ENCODE data around the gene MGME1.

- TF ChIP-seq EZH2 (IDR thresholded peaks at IDR 0.05; ENCODE audit: insufficient read depth, poor library complexity, severe bottlenecking) (no peak), EZH2phosphoT487 (IDR thresholded peaks at IDR 0.05; ENCODE audit: insufficient read depth, low read depth) (no peak)
These were observed 64.4 kb downstream of the MGME1 start for GRCh38 chr20:18032977-18033892.
